ENCODE results near the gene RGL3.
A peak's percentile ranks its signal among the peaks of the same experiment; 100 is the strongest.
"Not testable (repeated sequence)": the region's sequence is repeated elsewhere in the genome, so short reads cannot be mapped to it uniquely, and the experiment has no call there.

RGL3 gene

DNA sequence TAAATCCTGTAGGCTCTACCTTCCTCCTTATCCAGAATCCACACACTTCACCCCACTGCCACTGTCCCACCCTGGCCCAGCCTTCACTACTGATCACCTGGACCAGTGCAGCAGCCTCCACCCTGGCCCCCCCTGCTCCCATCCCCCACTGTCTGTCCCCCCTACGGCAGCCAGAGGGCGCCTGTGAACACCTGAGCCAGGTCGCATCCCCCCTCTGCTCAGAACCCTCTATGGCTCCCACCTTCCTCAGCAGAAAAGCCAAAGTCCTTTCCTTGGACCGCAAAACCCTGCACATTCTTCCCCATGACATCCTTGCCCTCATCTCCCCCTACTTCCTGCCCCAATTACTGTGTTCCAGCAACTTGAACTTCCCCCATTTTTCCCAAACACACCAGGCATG is 41.1 kb upstream of the RGL3 start:
- no peak overlapping the region for H3K4me3 ChIP-seq (replicated peaks; ENCODE audit: low read depth, low read length)
- TF ChIP-seq, protein P1, sequence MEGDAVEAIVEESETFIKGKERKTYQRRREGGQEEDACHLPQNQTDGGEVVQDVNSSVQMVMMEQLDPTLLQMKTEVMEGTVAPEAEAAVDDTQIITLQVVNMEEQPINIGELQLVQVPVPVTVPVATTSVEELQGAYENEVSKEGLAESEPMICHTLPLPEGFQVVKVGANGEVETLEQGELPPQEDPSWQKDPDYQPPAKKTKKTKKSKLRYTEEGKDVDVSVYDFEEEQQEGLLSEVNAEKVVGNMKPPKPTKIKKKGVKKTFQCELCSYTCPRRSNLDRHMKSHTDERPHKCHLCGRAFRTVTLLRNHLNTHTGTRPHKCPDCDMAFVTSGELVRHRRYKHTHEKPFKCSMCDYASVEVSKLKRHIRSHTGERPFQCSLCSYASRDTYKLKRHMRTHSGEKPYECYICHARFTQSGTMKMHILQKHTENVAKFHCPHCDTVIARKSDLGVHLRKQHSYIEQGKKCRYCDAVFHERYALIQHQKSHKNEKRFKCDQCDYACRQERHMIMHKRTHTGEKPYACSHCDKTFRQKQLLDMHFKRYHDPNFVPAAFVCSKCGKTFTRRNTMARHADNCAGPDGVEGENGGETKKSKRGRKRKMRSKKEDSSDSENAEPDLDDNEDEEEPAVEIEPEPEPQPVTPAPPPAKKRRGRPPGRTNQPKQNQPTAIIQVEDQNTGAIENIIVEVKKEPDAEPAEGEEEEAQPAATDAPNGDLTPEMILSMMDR (IDR thresholded peaks at IDR 0.05; ENCODE audit: low read depth, low read length, missing control alignments), result peak; percentile 41
- DNase-seq (ENCODE audit: extremely low read depth, low read depth), result no peak

DNA sequence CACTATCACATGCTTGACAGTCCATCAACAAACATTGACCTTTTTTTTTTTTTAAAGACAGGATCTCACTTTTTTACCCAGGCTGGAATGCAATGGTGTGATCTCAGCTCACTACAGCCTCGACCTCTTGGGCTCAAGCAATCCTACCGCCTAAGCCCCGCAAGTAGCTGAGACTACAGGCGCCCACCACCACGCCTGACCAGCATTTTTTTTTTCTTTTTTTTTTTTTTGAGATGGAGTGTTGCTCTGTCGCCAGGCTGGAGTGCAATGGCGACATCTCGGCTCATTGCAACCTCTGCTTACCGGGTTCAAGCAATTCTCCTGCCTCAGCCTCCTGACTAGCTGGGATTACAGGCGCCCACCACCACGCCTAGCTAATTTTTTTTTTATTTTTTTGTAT is 39.8 kb upstream of the RGL3 start:
- H3K4me3 ChIP-seq (replicated peaks; ENCODE audit: low read depth, low read length); DNase-seq (ENCODE audit: extremely low read depth, low read depth): not testable (repeated sequence)

DNA sequence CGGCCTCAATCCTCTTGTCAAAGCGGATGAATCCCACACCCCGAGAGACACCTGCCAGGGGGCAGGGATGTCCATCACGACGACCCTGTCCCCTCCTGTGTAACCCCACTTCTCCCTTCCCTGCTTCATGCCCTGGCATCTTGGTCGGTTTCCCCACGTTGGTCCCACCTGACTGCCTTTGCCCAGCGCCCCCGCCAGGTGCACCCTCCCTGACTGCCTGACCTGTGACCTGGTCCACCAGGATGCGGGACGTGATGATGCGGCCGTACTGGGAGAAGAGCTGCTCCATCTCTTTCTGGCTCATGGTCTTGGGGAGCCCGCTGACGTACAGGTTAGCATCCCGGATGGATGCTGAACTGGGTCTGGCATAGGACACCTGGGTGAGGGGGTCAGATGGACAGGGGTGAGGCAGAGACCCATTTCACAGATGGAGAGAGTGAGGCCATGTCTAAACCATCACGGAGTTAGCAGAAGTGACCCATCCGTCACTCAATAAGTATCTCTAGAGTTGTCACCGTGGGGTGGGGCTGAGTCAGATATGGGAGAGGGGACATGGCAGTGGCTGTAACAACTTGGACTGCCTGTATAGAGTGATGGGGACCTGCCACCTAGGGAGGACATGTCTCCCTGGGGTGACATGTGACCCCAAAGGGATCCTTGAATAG is 39.3 kb upstream of the RGL3 start:
- DNase-seq (ENCODE audit: extremely low read depth, low read depth), result no peak
- TF ChIP-seq, protein P1 (IDR thresholded peaks at IDR 0.05; ENCODE audit: low read depth, low read length, missing control alignments), result no peak
- H3K4me3 ChIP-seq (replicated peaks; ENCODE audit: low read depth, low read length), result no peak overlapping the region

DNA sequence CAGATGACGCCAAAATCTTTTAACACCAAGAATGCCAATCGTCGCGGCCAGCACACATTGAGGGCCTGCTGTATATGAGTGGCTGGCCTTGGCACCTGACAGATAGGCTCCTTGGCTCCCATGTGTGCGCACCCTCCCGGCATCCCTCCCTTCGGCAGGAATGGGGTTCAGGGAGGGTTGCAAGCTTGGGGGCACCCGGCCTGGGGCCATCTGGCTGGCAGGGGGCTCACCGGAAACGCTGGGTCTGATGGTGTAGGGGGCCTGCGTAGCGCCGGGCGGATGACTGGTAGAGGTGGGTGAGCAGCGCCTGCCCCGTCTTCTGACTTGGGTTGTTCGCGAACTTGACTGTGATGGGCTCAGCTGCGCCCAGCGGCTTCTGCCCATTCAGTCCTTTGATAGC is 38.7 kb upstream of the RGL3 start:
- TF ChIP-seq, protein P1 (IDR thresholded peaks at IDR 0.05; ENCODE audit: low read depth, low read length, missing control alignments), result no peak
- H3K4me3 ChIP-seq (replicated peaks; ENCODE audit: low read depth, low read length), result no peak overlapping the region
- DNase-seq (ENCODE audit: extremely low read depth, low read depth), result no peak

DNA sequence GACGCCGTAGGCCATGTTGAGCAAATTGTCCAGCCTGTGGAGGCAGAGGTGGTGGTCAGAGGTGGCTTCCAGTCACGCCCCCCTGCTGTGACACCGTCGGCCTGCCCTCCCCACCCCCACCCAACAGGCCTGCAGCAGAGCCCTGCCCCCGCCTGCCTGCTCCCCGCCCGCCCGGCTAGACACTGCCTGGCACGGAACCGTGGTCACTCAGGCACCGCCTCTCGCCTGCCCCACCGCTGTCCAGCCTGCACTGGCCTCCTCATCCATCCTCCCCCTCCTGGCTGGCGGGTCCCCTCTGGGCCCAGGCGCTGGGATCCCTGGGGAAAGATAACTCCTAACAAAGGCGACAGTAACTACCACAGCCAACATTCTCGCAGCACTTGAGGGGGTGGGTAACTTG is 38.0 kb upstream of the RGL3 start:
- TF ChIP-seq, protein P1 (IDR thresholded peaks at IDR 0.05; ENCODE audit: low read depth, low read length, missing control alignments), result no peak
- DNase-seq (ENCODE audit: extremely low read depth, low read depth), result no peak
- H3K4me3 ChIP-seq (replicated peaks; ENCODE audit: low read depth, low read length), result no peak overlapping the region

DNA sequence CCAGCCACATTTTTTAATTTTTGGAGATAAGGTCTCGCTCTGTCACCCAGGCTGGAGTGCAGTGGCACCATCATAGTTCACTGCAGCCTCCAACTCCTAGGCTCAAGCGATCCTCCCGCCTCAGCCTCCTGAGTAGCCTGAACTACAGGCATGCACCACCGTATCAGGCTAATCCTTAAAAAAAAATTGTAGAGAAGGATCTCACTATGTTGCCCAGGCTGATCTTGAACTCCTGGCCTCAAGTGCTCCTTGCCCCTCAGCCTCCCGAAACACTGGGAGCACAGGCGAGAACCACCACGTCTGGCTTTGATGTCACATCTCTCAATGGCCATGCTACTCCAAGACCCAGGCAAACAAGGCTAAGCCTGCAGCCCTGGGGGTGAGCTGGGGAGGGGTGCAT is 37.5 kb upstream of the RGL3 start:
- H3K4me3 ChIP-seq (replicated peaks; ENCODE audit: low read depth, low read length), result no peak overlapping the region
- DNase-seq (ENCODE audit: extremely low read depth, low read depth), result no peak
- TF ChIP-seq, protein P1 (IDR thresholded peaks at IDR 0.05; ENCODE audit: low read depth, low read length, missing control alignments), result no peak

DNA sequence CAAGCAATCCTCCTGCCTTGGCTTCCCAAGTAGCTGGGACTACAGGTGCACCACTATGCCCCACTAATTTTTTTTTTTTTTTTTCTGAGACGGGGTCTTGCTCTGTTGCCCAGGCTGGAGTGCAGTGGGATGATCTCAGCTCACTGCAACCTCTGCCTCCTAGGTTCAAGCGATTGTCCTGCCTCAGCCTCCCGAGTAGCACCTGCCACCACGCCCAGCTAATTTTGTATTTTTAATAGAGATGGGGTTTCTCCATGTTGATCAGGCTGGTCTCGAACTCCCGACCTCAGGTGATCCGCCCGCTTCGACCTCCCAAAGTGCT is 36.1 kb upstream of the RGL3 start:
- not testable (repeated sequence) for DNase-seq (ENCODE audit: extremely low read depth, low read depth); H3K4me3 ChIP-seq (replicated peaks; ENCODE audit: low read depth, low read length)

Data from HFF-Myc (cell line).